Osteocyte (in vitro differentiated cells): ENCODE data around the gene RNF214. TPM values are rescaled to one million over a fixed set of nuclear protein-coding genes. Genes with fewer than 3 reads are reported as not detected.

Source experiments
- DNase-seq: peaks from one replicate; pipeline ENCODE4 v3.0.0; 2021; ENCODE audit warnings: mixed read lengths; ENCODE audit not compliant: unreplicated experiment; ENCODE audit errors: extremely low spot score
- H3K27ac Mint-ChIP-seq: one replicate; pipeline ENCODE4 v1.8.0; 2021; ENCODE audit warnings: mild to moderate bottlenecking, mixed read lengths; ENCODE audit not compliant: unreplicated experiment
- H3K27me3 Mint-ChIP-seq: one replicate; pipeline ENCODE4 v1.8.0; 2021; ENCODE audit warnings: mixed read lengths; ENCODE audit not compliant: unreplicated experiment
- H3K36me3 Mint-ChIP-seq: one replicate; pipeline ENCODE4 v1.8.0; 2021; ENCODE audit warnings: mixed read lengths; ENCODE audit not compliant: unreplicated experiment
- H3K4me1 Mint-ChIP-seq: one replicate; pipeline ENCODE4 v1.8.0; 2021; ENCODE audit warnings: mixed read lengths; ENCODE audit not compliant: unreplicated experiment
- H3K4me3 Mint-ChIP-seq: one replicate; pipeline ENCODE4 v1.8.0; 2021; ENCODE audit warnings: mild to moderate bottlenecking, moderate library complexity, mixed read lengths; ENCODE audit not compliant: unreplicated experiment
- H3K9me3 Mint-ChIP-seq: one replicate; pipeline ENCODE4 v1.8.0; 2021; ENCODE audit warnings: mixed read lengths; ENCODE audit not compliant: unreplicated experiment
- CTCF ChIP-seq: fragments of 200-600 bp; sonication (generic); IDR thresholded peaks from 2 replicates; pipeline ENCODE4 v1.5.0; 2021; ENCODE audit warnings: antibody characterized with exemption, mild to moderate bottlenecking, moderate library complexity
- total RNA-seq: library from RNA; stranded (reverse); gene quantifications from 2 replicates; pipeline ENCODE4 v1.2.1, GENCODE V29; 2021

RNF214 gene
- total RNA-seq, 1 donor from 2014 or later: 32.8 TPM

- no peak for DNase-seq
- Mint-ChIP-seq H3K27me3 (no peaks in the 10 kb centered on the region), H3K9me3 (no peaks in the 10 kb centered on the region), H3K4me3 (no peak overlapping the region), H3K27ac (peak overlapping the region; percentile 87), H3K4me1 (peaks cover 63% of the 10 kb centered on the region), H3K36me3 (peaks cover 19% of the 10 kb centered on the region)
- TF ChIP-seq CTCF: no peak
Observed at GRCh38 chr11:117220999-117221774, 11.3 kb upstream of the RNF214 start.

- H3K27ac Mint-ChIP-seq: peak overlapping the region; percentile 87
- H3K27me3 Mint-ChIP-seq: no peaks in the 10 kb centered on the region
- no peaks in the 10 kb centered on the region for H3K9me3 Mint-ChIP-seq
- H3K36me3 Mint-ChIP-seq: peaks cover 25% of the 10 kb centered on the region
- TF ChIP-seq CTCF: peak; percentile 28
- peak; percentile 90 for DNase-seq
- H3K4me1 Mint-ChIP-seq: peaks cover 61% of the 10 kb centered on the region
- H3K4me3 Mint-ChIP-seq: no peak overlapping the region
Observed at GRCh38 chr11:117221775-117222517, 10.5 kb upstream of the RNF214 start.

GRCh38 chr11:117222991-117223740, 9.3 kb upstream of the RNF214 start:
- Mint-ChIP-seq H3K4me1 (peaks cover 48% of the 10 kb centered on the region), H3K36me3 (peaks cover 23% of the 10 kb centered on the region), H3K27me3 (no peaks in the 10 kb centered on the region), H3K9me3 (no peaks in the 10 kb centered on the region), H3K27ac (peak overlapping the region; percentile 87), H3K4me3 (no peak overlapping the region)
- no peak for TF ChIP-seq CTCF
- DNase-seq: no peak

GRCh38 chr11:117223741-117224689, 8.5 kb upstream of the RNF214 start:
- no peak for DNase-seq
- no peaks in the 10 kb centered on the region for H3K9me3 Mint-ChIP-seq
- peaks cover 40% of the 10 kb centered on the region for H3K4me1 Mint-ChIP-seq
- peak overlapping the region; percentile 47 for H3K27ac Mint-ChIP-seq
- H3K4me3 Mint-ChIP-seq: no peak overlapping the region
- H3K27me3 Mint-ChIP-seq: no peaks in the 10 kb centered on the region
- no peak for TF ChIP-seq CTCF
- peaks cover 20% of the 10 kb centered on the region for H3K36me3 Mint-ChIP-seq
